Stimulated activated CD4-positive, alpha-beta T cell treated with anti-CD3 and anti-CD28 coated beads, TNF-alpha, amount 100 ng/mL, for 24 hours (primary cell): ENCODE results near the gene CDK15.

Source experiments
- DNase-seq, 3 experiments: peaks; one replicate each; pipeline ENCODE4 v3.0.0-alpha.2; 2020; ENCODE audit warnings: low read depth in 3 of 3

The CDK15 gene

DNA sequence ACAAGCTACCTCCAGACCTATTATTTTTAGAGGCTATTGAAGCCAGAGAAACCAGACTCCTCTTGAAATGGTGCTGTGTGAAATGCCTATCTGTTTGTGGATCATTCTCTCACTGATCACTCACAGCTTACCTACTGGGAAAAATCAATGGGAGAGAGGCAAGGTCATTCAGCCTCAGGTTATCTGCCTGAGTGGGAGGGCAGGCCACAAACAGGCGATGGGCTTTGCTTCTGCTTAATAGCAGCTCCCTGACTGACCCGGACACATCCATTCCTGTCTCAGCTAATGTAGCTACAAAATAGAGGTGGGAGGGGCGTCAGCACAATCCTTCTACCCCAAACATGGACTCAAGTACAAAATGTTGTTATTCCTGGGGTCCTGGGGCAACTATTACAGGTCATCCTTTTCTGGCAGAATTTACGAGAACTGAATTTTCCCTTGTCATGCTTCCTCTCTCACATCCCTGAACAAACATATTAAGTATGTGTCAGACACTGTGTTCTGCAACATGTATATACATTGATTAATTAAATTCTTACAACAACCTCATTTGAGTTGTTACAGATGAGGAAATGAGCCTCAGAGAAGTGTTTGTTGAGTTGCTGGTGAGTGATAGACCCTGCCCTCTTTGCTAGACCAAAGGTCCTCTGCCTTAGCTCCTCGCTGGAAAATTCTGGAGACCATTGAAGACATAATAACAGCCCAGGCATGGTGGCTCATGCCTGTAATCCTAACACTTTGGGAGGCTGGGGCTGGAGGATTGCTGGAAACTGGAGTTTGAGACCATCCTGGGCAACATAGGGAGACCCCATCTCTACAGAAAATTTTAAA, 60.5 kb downstream of the CDK15 start:
- no peak for DNase-seq

GRCh38 chr2:201871471-201871870, 65.1 kb downstream of the CDK15 start:
- DNase-seq: no peak

GRCh38 chr2:201872591-201872990, 66.3 kb downstream of the CDK15 start:
- DNase-seq: no peak

- DNase-seq: no peak
Observed at GRCh38 chr2:201879996-201880395, 73.7 kb downstream of the CDK15 start.

DNA sequence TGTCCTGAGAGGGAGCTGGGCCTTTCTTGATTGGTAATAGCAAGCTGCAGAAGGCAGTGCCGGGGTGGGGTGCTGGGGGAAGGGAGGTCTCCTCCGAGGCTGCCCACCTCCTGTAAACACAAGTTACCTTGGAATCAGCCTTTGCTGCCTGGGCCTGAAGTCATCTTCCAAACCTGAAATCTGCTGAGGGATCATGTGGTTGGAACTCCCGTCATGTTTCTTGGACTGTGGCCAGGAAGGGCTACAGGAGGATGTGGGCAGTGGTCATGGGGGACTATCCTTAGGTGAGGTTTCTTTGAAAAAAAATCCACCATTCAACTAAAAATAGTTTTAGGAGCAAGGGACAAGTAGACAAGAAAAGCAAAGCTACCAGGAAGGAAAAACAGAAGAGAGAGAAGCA, 74.2 kb downstream of the CDK15 start:
- DNase-seq: no peak

DNA sequence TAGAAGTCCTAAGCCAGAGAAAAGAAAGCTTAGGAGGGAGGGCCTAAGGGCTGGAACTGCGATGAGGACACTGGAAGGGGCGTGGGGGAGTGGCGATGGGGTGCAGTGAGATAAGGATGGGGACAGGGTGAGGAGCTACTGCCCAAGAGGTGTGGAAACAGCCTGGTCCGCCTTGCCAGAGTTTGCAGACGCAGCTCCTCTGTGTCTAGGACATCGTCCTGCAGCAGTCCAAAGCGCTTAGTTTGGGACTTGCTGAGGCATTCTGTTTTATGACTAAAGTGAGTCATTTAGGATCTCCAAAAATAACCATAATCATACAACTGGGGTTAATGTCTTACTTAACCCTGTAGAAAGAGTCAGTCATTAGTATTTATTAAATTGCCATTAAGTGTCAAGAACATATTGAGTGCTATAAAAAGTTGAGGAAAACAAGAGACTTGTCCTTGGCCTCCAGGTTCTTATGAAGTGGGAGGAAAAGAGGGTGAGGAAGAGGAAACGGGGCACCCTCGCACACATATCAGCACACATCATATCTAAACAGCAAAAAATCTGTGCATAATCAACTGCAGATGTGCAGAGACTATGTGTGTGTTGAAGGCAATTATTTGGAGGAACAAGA, 74.8 kb downstream of the CDK15 start:
- DNase-seq: no peak

DNA sequence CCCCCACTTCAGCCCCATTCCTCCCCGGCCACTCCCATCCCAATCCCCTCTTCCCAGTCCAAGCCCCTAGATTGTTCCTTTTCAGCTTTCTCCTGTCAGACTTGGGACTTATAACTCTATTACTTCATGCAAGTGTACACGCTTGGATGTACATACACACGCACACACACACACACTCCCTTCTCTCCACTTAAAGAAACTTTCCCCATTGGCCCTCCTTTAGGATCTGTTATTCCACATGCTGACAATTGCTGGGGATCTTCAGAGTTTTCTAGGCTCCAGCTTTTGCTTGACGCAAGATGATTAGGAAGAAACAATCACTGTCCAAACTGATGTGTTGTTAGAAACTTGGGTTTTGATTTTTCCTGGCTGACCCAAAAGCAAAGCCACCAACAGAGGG, 75.4 kb downstream of the CDK15 start:
- no peak for DNase-seq

DNA sequence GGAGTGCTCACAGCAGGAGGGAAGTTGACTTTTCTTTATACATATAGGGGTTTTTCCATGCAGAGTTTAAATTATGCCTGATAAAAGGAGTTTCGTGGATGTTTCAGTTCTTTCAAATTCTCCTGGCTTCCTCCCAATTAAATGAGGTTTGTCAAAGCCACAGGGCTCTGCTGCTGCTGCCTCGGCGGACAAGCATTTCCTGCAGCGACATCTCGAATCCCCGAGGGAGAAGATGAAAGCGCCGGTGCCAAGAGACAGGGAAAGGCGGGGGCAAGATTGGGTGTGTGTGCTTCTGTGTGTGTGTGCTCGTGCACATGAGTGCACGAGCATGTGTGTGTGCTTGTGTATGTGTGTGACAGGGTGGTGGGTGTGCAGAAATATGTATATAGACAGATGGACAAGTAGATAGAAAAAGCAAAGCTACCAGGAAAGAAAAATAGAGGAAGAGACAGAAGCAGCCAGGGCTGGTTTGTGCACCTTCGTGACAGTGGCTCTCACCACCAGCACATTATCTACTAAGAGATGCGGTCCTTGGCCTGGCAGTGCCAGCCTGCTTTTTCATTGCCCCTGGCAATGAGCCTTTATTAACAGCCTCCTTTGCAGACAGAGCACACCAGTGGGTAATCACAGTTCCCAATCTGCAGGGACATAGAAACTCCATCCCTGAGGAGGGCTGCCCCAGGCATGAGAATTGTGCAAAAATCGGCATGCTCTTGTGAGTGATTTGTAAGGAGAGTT, 76.2 kb downstream of the CDK15 start:
- no peak for DNase-seq

GRCh38 chr2:201883606-201884369, 77.5 kb downstream of the CDK15 start:
- DNase-seq: no peak

- DNase-seq: no peak
Observed at GRCh38 chr2:201886504-201886903, 80.2 kb downstream of the CDK15 start.

DNA sequence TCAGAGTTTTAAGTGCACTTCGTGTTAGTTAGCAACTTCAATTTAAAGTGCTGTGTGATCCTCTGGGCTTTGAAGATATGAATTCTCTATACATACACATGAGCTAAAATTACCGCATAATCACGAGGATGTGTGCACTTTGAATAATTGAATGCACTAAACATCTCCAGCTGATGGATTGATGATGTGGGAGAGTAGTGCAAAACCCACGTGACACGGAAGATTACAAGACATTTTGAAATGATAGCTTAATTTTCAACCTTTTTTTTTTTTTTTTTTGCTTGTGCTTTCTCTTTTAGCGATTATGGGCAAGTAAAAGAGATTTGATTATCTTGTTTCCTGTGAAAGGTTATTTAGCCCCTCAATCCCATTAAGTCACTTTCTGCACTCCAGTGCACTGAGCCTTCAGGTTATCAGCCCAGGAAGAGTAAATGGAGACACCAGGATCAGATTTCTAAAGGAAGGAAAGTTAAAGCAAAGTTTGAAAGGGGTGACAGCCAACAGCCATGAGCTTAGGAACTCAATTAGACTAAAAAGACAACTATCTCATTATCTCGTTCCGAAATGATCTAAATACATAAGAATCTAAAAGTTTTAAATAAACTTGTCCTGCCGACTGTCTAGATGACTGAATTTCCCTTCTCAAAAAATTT, 81.6 kb downstream of the CDK15 start:
- DNase-seq: no peak

DNA sequence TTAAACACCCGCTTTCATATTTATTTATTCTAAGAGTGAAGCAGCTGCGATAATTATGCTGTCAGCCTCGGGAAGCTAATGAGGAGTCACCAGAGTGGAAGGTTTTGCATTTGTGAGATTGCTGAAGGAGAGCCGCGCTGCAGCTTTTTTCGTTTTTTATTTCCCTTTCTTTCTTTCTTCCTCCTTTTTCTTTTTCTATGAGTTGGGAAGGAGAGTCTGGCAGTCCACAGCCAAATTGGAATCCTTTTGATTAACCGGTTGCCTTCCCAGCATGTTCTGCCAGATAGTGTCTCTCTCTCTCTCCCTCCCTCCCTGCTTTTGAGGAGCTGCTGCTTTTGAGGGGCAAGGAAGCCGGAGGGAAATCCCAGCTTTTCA, 82.1 kb downstream of the CDK15 start:
- no peak for DNase-seq

GRCh38 chr2:201890453-201890852, 84.1 kb downstream of the CDK15 start:
- no peak for DNase-seq

- DNase-seq: no peak
Observed at GRCh38 chr2:201891676-201892075, 85.3 kb downstream of the CDK15 start.

DNA sequence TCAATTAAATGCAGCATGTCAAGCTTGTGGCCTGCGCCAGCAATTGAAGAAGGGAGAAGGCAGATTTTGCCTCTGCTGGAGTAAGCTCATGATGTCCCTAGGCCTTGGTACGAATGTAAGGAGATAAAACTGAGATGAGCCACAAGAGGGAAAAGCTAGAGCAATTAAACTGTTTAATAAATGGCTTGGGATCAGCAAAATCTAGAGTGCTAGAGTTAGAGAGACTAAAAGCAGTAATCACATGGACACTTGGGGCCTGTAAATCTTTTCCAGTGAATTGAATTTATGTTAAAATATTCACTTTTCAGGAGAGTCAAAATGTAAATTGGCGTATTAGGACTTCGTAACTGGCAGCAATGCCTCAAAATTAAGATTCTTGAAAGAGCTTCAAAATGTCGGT, 86.2 kb downstream of the CDK15 start:
- no peak for DNase-seq

- no peak for DNase-seq
Observed at GRCh38 chr2:201900362-201900761, 94.0 kb downstream of the CDK15 start.

GRCh38 chr2:201901786-201902185, 95.4 kb downstream of the CDK15 start:
- no peak for DNase-seq

- DNase-seq: no peak
Observed at GRCh38 chr2:201904538-201905420, 98.4 kb downstream of the CDK15 start.

DNA sequence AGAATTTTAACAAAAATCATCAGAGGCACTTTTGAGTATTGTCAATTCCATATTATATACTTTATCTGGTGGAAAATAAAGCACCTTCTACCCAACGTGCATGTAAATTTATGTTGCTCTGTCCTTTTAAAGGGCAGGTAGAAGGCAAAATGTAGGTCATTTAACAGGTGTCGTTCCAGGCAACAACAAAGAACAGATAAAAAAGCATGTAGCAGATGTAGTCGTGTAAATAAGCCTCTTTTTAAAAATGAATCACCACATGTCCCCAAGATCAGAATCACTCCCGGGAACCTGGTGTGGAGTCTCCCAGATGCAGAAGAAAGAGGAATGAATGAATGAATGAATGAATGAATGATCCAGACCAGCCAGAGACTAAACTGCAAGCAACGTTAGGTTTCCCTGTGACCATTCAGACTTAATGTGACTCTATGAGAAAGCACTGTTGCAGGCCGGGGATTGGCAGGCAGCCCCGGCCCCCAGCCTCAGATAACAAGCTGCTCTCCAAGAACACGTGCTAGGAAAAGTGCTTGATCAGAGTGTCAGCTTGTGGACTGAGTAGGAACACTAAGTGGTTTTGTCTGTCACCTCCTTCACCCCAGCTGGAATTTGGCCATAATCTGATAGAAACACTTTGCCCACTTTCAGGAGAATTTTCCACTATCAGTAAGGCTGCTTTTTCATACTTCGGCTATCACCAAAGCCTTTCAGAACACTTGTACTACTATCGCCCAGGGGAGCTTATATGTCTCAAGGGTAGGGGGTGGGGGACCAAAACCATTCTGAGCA, 100.6 kb downstream of the CDK15 start:
- DNase-seq: no peak

GRCh38 chr2:201907563-201907881, 101.2 kb downstream of the CDK15 start:
- no peak for DNase-seq
